Mesothelial cell of epicardium (in vitro differentiated cells): Measurements from ENCODE around the gene HECTD4. TPM values are rescaled to one million over a fixed set of nuclear protein-coding genes. Genes with fewer than 3 reads are reported as not detected.
"Not testable (repeated sequence)": the region's sequence is repeated elsewhere in the genome, so short reads cannot be mapped to it uniquely, and the experiment has no call there.

Source experiments
- DNase-seq, 2 experiments: peaks; one replicate each; pipeline ENCODE4 v3.0.0; 2021; ENCODE audit warnings: low spot score in 2 of 2; ENCODE audit not compliant: unreplicated experiment in 2 of 2
- H3K27ac Mint-ChIP-seq: 2 replicates; pipeline ENCODE4 v1.8.0; 2021; ENCODE audit warnings: mixed read lengths
- H3K27me3 Mint-ChIP-seq: 2 replicates; pipeline ENCODE4 v1.8.0; 2021; ENCODE audit warnings: low read depth, mixed read lengths
- H3K36me3 Mint-ChIP-seq: 2 replicates; pipeline ENCODE4 v1.8.0; 2021; ENCODE audit warnings: mixed read lengths
- H3K4me1 Mint-ChIP-seq: 2 replicates; pipeline ENCODE4 v1.8.0; 2021; ENCODE audit warnings: mixed read lengths
- H3K4me3 Mint-ChIP-seq: 2 replicates; pipeline ENCODE4 v1.8.0; 2021; ENCODE audit warnings: mild to moderate bottlenecking, moderate library complexity, mixed read lengths
- H3K9me3 Mint-ChIP-seq: 2 replicates; pipeline ENCODE4 v1.8.0; 2021; ENCODE audit warnings: mixed read lengths
- CTCF ChIP-seq: fragments of 200-600 bp; sonication (generic); IDR thresholded peaks from one replicate; pipeline ENCODE4 v1.5.0; 2021; ENCODE audit warnings: antibody characterized with exemption; ENCODE audit not compliant: unreplicated experiment
- total RNA-seq: library from RNA; stranded (reverse); gene quantifications from 3 replicates; pipeline ENCODE4 v1.2.1, GENCODE V29; 2021

The HECTD4 gene
- total RNA-seq, 1 donor from 2014 or later, result 89.8 TPM

DNA sequence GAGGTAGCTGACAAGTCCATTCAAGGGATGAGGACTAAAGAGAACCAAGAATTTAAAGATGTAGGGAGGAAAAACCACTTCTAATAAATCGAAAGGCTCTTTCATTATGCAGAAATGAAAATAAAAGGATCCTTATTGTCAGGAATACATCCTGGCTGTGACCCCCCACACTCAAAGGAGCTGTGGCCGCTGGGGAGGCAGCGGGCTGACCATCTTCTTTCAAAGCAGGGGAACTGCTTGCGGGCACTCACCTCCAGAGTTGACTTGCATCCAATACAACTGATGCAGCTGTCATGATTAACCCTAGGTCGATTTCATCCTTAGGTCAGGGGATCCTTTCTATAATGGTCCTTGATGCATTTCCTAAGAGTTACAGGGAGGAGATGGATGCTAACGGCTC lies 221.6 kb downstream of the HECTD4 start:
- no peaks in the 10 kb centered on the region for H3K4me1 Mint-ChIP-seq
- no peaks in the 10 kb centered on the region for H3K27me3 Mint-ChIP-seq
- no peak overlapping the region for H3K4me3 Mint-ChIP-seq
- peaks cover 65% of the 10 kb centered on the region for H3K36me3 Mint-ChIP-seq
- peaks cover 29% of the 10 kb centered on the region for H3K9me3 Mint-ChIP-seq
- DNase-seq, result no peak
- H3K27ac Mint-ChIP-seq, result no peak overlapping the region
- no peak for TF ChIP-seq CTCF

- Mint-ChIP-seq H3K36me3 (peaks cover 75% of the 10 kb centered on the region), H3K9me3 (peaks cover 36% of the 10 kb centered on the region), H3K4me1 (no peaks in the 10 kb centered on the region), H3K27ac (no peak overlapping the region), H3K4me3 (no peak overlapping the region), H3K27me3 (no peaks in the 10 kb centered on the region)
- TF ChIP-seq CTCF, result no peak
- DNase-seq, result no peak
Measured at GRCh38 chr12:112159146-112159541, 223.1 kb downstream of the HECTD4 start.

GRCh38 chr12:112158461-112159145 lies 223.6 kb downstream of the HECTD4 start:
- H3K4me1 Mint-ChIP-seq, H3K4me3 Mint-ChIP-seq, H3K27me3 Mint-ChIP-seq, DNase-seq, H3K27ac Mint-ChIP-seq: not testable (repeated sequence)
- peaks cover 81% of the 10 kb centered on the region for H3K36me3 Mint-ChIP-seq
- peaks cover 40% of the 10 kb centered on the region for H3K9me3 Mint-ChIP-seq

GRCh38 chr12:112153893-112154219 lies 228.4 kb downstream of the HECTD4 start:
- H3K4me3 Mint-ChIP-seq, result no peak overlapping the region
- peaks cover 38% of the 10 kb centered on the region for H3K9me3 Mint-ChIP-seq
- peaks cover 76% of the 10 kb centered on the region for H3K36me3 Mint-ChIP-seq
- H3K4me1 Mint-ChIP-seq, result peaks cover 5% of the 10 kb centered on the region
- no peaks in the 10 kb centered on the region for H3K27me3 Mint-ChIP-seq
- no peak for TF ChIP-seq CTCF
- DNase-seq, result no peak
- H3K27ac Mint-ChIP-seq, result no peak overlapping the region

GRCh38 chr12:112153181-112153892 lies 228.9 kb downstream of the HECTD4 start:
- no peak for DNase-seq
- Mint-ChIP-seq H3K27ac (no peak overlapping the region), H3K9me3 (peaks cover 36% of the 10 kb centered on the region), H3K4me3 (no peak overlapping the region), H3K27me3 (no peaks in the 10 kb centered on the region), H3K4me1 (peaks cover 11% of the 10 kb centered on the region), H3K36me3 (peaks cover 76% of the 10 kb centered on the region)
- no peak for TF ChIP-seq CTCF

DNA sequence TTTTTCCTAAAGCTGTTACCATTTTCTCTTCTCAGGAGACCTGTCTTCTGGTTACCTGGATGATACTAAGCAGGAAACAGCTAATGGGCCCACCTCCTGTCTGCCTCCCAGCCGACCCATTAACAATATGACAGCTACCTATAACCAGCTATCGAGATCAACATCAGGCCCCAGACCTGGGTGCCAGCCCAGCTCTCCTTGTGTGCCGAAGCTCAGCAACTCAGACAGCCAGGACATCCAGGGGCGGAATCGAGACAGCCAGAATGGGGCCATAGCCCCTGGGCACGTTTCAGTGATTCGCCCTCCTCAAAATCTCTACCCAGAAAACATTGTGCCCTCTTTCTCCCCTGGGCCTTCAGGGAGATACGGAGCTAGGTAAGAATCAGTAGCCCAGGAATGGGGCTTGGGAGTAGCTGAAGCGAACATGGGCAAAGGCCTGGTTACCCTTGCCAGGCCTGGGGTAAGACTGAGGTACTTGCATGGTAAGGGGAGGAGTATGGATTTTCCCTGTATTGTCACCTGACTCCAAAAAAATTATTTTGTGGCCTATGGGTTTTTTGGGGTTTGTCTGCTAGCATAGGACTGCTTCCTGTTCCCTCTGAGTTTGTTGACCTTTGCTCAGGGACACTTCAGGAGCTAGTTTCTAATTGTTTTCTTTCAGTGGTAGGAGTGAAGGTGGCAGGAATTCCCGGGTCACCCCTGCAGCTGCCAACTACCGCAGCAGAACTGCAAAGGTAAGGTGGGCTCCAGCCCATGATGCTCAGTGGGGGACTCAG lies 230.3 kb downstream of the HECTD4 start:
- TF ChIP-seq CTCF, result no peak
- peaks cover 23% of the 10 kb centered on the region for H3K9me3 Mint-ChIP-seq
- H3K27me3 Mint-ChIP-seq, result no peaks in the 10 kb centered on the region
- no peak overlapping the region for H3K27ac Mint-ChIP-seq
- DNase-seq, result no peak
- peaks cover 16% of the 10 kb centered on the region for H3K4me1 Mint-ChIP-seq
- H3K36me3 Mint-ChIP-seq, result peaks cover 67% of the 10 kb centered on the region
- no peak overlapping the region for H3K4me3 Mint-ChIP-seq
